ENCODE results near the gene RTF2.

GRCh38 chr20:56428881-56429280 lies 39.5 kb upstream of the RTF2 start:
- TF ChIP-seq PATZ1 (CRISPR knock-in tag; IDR thresholded peaks at IDR 0.05) (no peak), EP300 (IDR thresholded peaks at IDR 0.05; ENCODE audit: low read depth in 2 of 2, low read length in 2 of 2) (no peak), EP300 (CRISPR knock-in tag; IDR thresholded peaks at IDR 0.05; ENCODE audit: borderline replicate concordance) (no peak)
